AG09319 (cell line): ENCODE measurements around the gene PAX7.

Experiments
- DNase-seq: peaks from one replicate; pipeline ENCODE4 v3.0.0-alpha.2; 2010; ENCODE audit warnings: low read depth; ENCODE audit errors: extremely low read depth
- CTCF ChIP-seq: IDR thresholded peaks from 2 replicates; pipeline ENCODE4 v1.5.1; 2011; ENCODE audit warnings: low read depth, mild to moderate bottlenecking, inconsistent platforms, low read length, moderate library complexity

PAX7 gene

GRCh38 chr1:18638835-18639364 is 8.3 kb downstream of the PAX7 start:
- TF ChIP-seq CTCF, result no peak

GRCh38 chr1:18639368-18640055 is 8.9 kb downstream of the PAX7 start:
- DNase-seq, result no peak
- no peak for TF ChIP-seq CTCF

More at GRCh38 chr1:18638835-18639364, 8.3 kb downstream of the PAX7 start:
- no peak for DNase-seq

GRCh38 chr1:18640228-18641004 is 9.8 kb downstream of the PAX7 start:
- TF ChIP-seq CTCF, result no peak
- no peak for DNase-seq

GRCh38 chr1:18641005-18641941 is 10.6 kb downstream of the PAX7 start:
- TF ChIP-seq CTCF, result no peak
- DNase-seq, result no peak

- no peak for TF ChIP-seq CTCF
- DNase-seq, result no peak
Measured at GRCh38 chr1:18642278-18643095, 11.8 kb downstream of the PAX7 start.

GRCh38 chr1:18643154-18644012 is 12.7 kb downstream of the PAX7 start:
- no peak for TF ChIP-seq CTCF
- no peak for DNase-seq
